GM04504 (cell line): ENCODE data around the gene BABAM2.

Source experiments
- DNase-seq: peaks from one replicate; pipeline ENCODE4 v3.0.0-alpha.2; 2012; ENCODE audit warnings: low read depth

The BABAM2 gene

DNA sequence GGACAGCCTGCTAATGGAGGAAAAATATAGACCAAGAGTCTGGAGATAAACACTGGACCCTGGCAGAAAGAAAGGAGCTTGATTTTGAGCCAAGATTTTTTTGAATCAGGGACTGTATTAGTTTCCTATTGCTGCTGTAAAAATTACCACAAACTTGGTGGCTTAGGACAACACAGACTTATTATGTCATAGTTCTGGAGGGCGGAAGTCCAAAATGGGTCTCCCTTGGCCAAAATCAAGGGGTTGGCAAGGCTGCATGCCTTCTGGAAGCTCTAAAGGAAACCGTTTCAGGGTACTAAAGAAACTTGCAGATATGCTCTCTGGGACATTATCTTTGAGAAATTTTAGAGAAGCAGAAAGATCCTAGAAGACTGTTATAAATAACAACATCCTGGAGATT lies 140.1 kb downstream of the BABAM2 start:
- DNase-seq: no peak

DNA sequence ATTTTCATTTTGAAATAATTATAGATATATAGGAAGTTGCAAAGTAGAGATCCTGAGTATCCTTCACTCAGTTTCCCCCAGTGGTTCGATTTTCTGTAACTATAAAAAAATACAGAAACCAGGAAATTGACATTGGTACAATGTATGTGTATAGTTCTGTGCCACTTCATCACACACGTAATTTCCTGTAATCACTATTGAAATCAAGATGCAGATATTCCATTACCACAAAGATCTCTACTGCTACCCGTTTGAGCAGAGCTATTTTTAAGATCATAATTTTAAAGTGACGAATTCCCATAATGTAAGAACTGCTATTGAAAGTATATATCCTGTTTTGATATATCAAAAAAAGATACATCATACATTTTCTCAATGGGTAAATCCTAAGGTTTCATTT lies 142.3 kb downstream of the BABAM2 start:
- DNase-seq: no peak

DNA sequence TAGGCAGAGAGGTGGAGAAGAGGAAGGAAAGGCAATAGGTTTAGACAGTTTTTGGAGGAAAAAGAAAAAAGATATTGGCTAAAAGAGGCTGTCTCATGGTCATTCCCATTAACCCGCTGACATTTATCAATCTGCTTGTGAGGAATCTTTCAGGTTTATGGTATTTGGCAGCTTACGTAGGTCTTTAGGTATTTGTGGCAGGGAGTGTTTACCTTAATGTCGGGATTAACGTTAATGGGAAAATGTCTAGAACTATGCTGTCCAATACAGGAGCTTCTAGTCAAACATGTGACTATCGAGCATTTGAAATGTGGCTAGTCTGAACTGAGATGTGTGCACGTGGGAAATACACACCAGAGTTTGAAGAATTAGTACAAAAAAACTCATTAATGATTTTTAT lies 144.2 kb downstream of the BABAM2 start:
- DNase-seq: no peak

DNA sequence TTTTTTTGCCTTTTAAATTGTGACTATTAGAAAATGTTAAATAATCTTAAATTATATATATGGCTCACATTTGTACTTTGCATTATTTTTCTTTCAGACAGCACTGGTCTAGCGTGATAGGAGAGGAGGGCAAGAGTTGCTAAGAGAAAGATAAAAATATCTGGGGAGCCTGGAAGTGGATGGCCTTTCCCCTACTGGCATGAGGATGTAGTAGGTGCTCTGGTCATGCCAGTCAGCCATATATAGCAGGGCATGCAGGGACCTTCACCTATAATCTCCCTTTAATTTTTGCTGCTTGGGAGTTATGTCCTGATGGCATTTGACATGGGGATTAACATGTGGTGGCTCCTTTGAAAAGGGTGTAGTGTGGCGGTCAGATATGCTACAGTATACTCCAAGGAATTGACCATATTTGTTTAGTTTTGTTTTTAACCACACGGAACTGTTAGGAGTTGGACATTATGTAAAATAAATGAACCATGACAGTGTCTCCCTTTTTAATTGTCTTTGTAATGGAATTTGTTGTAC lies 144.7 kb downstream of the BABAM2 start:
- DNase-seq: no peak

DNA sequence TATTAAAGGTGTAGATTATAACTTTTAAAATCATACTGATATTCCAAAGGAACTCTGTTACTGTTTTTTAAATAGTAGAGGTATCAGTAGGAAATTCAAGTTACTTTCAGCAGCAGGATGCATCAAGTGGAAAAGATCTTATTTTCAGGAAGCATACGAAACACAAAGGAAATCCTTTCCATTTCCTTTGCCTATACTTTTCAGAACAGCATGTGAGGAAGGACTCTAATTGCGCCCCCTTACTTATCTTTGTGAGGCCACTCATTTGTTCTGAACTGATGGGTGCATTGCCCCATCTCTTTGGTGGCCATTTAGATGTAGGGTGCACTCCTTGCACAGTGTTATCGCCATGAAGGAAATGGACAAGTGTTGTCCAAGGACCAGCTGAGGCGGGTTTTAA lies 145.3 kb downstream of the BABAM2 start:
- DNase-seq: no peak

DNA sequence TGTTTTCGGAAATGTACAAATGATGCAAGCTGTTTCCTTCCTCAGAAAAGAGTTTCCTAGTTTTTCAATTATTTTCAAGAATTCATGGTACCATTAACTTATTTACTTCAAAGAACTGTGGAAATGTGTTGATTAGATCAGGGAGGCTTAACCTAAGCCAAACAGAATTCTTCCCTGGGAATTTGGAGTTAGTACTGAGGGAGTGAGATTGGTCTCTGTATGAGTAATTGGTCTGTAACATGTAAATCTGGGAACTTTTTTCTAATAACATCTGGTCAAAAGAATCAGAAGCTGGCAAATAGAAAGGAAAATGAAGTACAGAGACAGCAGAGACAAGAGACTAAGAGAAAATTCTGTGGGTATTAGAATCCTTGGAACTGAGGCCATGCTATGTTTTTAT lies 145.8 kb downstream of the BABAM2 start:
- DNase-seq: no peak

DNA sequence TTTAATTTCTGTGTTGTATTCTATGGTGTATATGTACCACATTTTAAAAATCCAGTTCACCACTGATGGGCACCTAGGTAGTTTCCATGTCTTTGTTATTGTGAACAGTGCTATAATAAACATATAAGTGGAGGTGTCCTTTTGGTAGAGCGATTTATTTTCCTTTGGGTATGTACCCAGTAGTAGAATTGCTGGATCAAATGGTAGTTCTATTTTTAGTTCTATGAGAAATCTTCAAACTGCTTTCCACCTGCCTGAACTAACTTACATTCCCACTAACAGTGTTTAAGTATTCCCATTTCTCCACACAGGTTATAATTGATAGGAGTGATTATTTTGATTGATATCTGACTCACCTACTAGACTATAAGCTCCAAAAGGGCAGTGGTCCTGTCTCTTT lies 148.2 kb downstream of the BABAM2 start:
- no peak for DNase-seq

DNA sequence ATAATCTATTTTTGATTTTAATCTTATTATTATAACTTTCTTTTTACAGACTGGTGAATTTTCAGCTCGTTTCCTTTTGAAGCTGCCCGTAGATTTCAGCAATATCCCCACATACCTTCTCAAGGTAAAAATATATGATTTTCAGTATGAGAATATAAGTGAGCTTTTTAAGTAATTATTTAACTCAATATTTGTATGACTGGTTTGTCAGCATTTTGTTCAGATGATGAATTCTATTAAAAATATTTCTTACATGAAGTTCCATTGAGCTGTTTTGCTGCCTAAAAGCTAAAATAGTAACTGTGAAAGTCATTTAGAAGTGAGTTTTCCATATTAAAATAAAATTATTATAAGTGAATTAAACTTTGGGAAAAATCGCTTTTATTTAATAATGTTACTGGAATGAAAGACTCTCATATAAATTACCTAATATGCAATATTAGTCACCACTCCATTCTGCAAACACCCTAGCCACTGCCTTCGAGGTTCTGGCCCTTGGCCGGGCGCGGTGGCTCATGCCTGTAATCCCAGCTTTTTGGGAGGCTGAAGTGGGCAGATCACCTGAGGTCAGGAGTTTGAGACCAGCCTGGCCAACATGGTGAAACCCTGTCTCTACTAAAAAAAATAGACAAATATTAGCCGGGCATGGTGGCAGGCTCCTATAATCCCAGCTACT lies 155.3 kb downstream of the BABAM2 start:
- no peak for DNase-seq

DNA sequence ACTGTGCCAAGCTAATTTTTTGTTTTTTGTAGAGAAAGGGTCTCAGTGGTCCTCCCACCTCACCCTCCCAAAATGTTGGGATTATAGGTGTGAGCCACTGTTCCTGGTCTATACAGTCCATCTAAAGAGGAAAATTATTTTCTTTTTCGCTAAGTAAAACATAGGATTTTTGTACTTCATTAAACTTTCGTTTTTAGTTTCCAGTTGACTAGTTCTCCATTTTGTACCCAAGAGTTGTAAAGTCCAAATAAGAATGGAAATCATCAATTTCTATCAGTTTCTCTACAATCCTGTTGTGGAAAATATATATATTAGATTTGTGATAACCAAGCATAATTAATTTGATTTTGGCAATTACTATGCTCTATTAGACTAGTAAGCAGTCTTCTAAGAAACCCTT lies 156.4 kb downstream of the BABAM2 start:
- DNase-seq: no peak

DNA sequence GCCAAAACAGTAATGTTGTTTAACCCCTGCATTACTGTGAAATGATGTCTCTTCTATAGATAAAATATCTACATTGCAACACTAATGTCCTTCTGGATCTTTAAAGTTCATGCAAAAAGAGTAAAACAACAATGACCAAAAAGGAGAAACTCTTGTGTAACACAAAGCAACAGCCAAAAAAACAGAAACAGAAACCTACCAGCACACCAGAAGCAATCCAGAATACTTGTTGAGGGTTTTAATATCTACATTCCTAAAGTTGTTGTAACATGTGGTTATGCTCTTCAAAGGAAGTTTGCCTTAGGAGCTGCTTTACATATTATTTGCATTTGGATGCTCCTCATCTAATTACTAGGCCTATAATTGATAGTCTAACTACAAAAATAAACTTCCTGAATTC lies 157.2 kb downstream of the BABAM2 start:
- DNase-seq: no peak

DNA sequence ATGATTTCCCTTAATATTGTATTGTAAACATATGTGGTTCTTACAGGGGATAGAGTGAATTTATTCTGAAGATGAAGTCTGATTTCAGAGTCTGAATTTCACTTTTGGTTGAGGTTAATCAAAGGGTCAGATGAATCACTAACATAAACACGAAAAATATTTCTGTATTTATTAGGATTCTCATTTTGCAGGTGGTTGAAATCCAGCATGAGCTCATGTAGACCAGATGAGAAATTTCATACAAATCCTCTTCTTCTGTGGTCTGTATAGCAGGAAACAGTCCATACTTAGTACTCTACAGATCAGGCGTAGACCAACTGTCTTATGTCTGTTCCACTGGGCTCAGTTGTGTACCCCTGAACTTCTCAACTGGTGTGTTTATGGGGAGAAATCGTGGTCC lies 157.8 kb downstream of the BABAM2 start:
- DNase-seq: no peak

DNA sequence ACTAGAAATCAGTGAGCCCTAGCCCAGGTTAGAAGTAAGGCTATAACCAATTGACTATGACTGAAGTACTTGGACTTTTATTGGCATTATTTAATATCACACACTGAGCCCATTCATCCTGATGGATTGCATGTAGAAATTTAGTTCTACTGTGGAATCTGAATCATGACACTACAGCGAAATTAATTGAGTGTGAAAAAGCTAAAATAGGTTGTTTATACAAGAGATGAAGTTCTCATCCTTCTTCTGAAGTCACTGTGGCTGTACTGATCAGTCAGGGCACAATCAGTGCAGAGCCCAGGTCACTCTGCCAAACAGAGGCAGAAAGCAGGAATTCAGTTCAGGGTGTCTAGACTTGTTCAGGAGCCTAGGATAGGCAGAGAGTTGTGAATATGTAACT lies 158.9 kb downstream of the BABAM2 start:
- DNase-seq: no peak

DNA sequence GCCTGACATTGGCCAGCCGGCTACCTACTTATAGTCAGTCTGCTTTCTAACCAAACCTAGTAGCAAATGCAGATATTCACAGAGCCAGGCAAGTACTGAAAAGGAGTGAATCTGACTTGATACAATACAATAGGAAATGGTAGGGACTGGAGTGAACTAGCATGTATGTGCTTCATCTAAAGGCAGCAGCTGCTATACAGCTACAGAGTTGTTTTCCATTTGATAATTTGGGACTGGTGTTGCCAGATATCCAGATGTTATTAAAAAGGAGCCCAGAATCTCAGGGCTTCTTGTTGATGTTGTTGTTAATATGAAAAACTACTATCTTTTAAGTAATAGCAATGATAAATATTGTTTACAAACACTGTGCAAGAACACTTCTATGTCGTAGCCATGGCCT lies 159.4 kb downstream of the BABAM2 start:
- no peak for DNase-seq

DNA sequence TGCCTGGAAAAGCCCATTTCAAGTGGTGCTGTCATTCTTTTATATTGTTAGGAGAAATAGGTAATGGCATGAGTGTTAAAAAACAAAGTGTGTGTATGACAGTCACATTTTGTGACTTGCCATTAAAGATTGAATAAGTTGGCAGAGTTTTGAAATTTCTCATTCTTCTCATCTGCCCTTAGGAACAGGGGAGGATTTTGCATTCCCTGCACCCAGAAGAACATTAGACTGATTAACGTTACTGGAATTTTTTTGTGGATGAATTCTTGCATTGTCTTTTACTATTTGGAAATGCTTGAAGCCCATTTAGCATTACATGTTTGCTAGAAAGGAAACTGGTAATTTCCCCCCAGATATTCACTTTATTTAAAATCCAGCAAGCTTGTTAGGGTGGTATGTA lies 162.2 kb downstream of the BABAM2 start:
- DNase-seq: no peak

DNA sequence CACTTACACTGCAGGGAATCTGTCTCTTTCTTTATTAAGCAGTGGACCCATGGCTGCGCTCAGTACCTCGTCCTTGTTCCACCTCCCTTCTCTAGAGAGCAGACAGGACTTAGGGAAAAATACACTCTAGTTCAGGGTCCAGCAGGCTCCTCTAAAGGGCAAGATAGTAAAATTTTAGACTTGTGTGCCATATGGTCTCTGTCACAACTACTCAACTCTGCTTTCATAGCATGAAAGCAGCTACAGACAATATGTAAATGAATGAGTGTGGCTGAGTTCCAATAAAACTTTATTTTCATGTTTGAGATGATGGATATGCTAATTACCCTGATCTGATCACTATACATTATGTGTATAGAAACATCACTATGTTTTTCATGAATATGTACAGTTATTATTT lies 163.1 kb downstream of the BABAM2 start:
- no peak for DNase-seq

DNA sequence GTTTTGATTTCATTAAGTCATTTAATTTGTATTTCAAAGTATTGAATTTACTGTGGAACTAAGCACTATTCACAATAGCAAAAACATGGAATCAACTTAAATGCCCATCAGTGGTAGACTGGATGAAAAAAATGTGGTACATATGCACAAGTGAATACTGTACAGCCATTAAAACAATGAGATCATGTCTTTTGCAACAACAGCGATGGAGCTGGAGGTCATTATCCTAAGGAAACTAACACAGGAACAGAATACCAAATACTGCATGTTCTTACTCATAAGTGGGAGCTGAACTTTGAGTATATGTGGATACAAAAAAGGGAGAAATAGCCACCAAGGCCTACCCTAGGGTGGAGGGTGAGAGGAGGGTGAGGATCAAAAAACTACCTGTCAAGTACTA lies 164.4 kb downstream of the BABAM2 start:
- DNase-seq: no peak

DNA sequence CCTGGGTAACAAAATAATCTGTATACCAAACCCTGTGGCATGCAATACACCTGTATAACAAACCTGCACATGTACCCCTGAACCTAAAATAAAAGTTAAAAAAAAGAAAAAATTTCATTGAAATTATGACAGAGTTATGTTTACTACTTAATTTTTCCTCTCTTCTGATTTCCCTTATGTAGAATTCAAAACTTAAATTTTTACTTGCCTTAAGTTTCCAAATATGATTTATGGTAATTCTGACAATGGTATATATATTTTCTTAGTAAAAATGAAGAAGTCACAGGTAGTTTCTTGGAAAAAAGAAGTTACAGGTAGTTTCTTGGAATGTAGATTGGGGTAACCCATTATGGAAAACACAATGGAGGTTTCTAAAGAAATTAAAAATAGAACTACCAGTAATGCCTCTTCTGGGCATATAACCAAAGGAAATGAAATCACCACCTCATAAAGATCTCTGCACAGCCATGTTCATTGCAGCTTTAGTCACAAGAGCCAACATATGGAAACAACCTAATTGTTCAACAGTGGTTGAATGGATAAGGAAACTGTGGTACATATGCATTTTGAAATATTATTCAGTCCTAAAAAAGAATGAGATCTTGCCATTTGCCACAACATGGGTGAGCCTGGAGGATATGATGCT lies 164.9 kb downstream of the BABAM2 start:
- DNase-seq: no peak

DNA sequence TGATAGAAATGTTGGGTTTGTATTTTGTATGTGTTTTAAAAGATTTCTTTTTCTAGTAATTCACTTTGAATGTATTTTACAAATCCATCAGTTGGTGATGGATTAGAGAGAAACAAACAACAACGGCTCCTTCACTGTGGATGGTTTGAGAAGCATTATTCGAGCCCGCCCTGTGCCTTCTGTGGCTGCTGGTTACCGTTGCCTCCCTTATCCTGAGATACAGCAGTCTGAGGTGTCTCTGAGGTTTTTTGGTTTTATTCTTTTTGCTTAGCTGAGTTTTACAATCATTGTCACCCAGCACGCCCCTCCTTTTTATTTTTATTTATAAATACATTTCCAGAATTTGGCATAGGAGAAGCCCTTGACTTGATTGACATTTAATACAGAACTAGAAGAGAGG lies 168.3 kb downstream of the BABAM2 start:
- no peak for DNase-seq

DNA sequence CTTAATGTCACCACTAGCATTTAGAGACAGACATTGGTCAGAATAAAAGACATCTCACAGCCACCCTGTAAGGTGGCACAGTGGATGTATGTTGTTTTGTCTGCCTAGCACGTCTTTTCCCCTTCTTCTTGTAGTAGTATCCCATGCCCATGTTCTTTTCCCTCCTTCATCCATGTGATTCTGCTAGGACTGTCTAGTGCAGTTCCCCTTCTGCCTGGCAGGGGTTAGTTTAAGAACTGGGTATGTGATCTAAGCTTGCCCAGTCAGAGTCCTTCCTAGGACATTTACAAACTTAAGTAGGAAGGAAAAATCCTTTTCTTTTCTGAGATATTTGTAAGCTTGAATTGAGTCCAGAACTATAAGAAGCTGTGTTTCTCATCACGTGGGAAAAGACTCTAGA lies 172.3 kb downstream of the BABAM2 start:
- DNase-seq: no peak

DNA sequence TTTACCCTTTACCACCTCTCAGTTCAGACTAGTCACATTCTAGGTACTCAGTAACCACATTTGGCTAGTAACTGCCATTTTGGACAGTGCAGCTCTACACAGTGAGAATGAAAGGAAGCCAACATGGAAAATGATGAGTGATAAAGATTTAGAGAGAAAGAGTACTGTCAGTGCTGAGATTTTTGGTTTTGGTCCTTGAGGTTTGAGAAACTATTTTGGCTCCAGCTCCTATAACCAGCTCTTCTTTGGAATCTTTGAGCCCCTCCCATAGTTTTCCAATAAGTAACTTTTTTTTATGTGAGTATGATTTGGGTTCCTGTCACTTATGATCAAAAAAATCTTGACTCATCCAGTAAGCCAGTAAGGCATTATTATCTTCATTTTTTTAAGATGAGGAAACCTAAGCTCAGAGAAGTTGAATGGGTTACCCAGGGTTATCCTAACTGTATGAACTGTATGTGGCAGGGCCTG lies 173.0 kb downstream of the BABAM2 start:
- DNase-seq: peak; percentile 53

DNA sequence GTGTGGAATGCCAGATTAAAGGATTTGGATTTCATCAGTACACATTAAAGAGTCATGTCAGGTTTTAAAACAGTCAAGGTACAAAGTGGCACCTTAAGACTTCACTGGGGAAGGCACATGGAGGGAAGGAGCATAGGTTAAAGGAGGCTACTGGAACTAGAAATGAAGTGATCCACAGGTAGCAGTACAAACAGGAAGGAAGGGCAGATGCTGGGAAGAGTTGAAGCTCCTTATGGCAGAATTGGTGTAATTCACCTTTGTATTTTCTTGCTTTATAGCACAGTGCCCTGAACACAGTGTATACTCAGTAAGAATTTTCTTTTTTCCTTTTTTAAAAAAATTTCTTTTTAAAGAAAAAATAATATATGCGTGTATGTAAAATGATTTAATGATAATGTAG lies 177.1 kb downstream of the BABAM2 start:
- DNase-seq: no peak

DNA sequence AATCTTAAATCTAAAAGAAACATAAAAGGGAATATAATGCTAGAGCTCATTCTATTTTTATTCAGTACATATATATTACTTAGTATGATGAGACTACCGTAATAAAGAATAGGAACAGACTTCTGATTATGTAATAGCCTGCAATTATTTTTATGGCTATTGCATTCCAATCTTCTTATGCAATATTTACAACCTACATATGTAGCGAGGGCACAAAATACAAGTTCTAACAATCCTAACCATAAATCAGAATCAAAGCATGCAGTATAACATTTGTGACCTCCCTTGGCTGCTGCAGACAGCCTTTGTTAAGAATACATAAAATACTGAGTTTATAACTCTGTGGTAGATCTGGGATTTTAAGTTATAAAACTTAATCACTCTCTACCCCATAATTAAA lies 177.6 kb downstream of the BABAM2 start:
- DNase-seq: no peak

DNA sequence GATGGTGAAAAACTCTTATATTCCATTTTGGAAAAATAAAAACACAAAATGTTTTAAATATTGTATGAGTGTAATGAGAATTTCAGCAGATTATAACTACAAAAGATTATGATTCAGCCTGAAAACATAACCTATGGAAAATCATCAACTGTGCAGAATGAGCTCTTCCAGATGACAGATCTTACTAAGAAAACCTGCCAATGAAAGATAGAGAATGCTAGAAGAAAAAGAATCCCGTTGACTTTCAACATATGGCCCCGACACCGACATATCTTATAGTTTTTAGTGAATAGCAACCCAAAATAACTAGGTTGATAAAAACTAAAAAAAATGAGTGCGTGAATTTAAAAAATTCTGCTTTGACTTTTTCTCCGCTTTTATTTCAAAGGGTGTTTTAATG lies 178.0 kb downstream of the BABAM2 start:
- DNase-seq: no peak

DNA sequence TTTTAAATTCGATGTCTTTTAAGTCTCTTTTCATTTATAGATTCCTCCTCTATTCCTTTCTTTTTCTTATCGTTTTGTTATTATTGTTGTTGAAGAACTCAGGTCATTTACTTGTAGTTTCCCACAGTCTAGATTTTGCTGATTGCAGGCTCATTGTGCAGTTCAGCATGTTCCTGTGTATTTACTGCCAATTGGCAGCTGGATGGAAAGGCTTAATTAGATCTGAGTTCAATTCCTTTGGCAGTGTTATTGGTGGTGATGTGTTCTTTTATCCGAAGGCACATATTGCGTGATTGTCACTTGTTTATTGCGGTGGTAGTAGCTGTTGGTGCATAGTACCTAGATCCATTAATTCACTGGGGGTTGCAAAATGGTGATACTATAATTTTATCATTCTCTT lies 180.7 kb downstream of the BABAM2 start:
- DNase-seq: no peak
